ENCODE results near the gene NRP2.

NRP2 gene

DNA sequence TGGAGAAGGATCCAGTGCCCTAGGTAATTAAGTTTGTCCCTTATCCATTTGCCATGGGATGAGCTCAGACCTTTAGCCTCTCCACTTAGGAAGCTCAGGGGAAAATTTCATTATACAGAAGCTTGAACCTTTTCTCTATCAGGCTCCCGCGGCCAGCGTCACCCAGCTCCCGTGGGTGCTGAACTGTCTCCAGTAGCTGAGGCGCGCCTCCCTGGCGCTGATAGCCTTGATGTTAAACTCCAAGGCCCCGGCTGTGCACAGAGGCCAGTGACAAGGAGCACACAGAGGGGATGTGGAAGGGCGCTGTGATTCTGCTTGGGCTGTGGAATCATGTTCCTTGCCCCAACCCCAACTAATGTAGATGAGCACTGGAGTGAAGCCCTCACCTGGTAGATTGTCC lies 50.8 kb downstream of the NRP2 start:
- DNase-seq (ENCODE audit: low read depth), result no peak

DNA sequence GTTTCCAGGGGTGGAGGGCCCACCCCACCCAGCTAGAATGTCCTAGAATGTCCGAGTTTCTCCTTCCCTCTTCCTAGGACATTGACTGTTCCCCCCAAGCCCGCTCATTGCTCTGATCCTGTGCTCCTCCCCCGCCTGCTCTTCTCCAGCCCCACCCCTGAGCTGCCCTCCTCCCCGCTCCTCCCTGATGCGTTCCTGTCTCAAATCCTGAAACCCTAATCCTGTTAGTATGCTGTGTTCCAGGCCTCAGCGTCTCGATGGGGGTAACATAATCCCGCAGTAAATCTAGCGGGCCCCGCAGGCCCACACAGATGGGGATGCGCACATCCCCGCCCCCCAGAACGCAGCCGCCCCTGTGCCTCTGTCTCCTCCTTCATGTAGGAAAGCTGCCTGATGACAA lies 51.3 kb downstream of the NRP2 start:
- no peak for DNase-seq (ENCODE audit: low read depth)

DNA sequence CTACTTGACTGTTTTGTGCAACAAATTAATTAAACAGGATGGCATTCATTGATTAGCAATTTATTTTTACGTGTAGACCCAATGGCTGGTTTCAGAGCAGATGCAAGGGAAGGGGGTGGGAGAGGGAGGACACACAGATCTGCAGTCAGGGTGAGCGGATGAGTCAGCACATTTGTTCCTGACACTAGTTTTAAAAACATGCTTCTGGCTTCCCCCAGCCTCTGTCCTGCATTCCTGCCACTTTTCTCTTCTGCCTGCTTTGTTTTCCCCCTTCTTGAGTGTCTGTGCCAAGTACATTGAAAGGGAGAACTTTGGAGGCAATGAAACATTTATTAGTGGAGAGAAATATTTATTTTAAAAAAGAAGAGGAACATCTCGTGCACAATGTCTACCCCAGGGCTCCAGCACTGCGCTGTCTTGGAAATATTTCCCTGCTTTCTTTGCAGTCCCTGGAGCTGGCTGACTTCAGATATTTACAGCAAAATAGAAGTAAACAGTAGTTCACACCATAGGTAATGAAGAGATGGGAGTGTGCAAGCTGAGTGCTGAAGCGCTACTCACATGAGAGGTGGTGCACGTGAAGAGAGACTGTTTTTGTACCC lies 52.2 kb downstream of the NRP2 start:
- DNase-seq (ENCODE audit: low read depth), result no peak

DNA sequence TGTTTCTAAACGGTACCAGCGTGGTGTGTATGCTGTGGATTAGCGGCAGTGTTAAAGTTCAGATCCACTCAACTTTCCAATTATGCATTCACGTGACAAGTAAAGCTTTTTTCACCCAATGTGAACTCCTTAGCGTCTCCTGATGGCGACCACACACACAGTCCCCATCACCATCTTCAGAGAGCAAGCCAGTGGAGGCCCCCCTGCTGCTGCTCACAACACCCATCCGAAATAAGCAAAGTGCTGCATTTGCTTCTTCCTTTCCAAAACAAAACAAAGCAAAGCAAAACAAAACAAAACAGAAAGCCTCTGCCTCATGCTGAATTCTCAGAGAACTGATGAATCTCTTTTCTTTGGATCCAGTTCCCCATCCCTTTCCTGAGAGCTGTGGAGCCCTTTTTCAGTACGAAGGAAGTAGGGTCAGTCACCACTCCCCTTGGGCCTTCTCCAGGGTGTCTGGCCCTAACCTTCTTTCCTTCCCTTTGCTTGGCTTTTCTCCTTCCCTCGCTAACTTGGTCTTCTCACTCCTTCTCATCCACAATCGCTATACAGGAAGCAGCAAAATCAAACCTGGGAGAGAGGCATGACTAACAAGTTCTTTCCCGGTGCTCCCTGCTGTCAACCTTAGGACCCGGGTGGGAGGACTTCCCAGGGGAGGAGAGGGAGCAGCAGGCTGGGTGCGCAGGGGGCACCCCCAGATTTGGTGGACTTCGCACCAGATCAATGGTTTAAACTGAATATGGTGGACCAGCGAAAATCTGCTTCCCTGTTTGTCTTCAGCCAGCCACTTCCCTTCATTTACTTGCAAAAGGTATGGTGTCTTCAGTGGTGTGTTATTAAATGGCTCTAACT lies 56.0 kb downstream of the NRP2 start:
- no peak for DNase-seq (ENCODE audit: low read depth)

DNA sequence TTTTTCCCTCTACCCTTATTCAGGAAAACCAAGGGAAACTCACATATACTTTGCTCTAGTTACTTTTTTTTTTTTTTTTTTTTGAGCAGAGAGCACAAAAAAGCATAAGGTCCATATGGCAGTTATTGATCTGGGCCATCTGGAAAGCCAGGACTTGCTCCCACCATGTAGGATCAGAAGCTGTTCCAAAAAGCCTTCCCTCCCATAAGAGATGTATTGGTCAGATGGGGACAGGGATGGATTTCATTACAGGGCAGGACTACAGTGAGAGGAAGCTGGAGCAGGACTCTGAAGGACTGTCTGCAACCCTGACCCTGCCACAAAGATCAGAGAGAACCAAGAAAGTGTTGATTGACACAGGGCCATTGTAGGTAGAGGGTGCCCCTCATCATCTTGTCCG lies 57.3 kb downstream of the NRP2 start:
- no peak for DNase-seq (ENCODE audit: low read depth)

DNA sequence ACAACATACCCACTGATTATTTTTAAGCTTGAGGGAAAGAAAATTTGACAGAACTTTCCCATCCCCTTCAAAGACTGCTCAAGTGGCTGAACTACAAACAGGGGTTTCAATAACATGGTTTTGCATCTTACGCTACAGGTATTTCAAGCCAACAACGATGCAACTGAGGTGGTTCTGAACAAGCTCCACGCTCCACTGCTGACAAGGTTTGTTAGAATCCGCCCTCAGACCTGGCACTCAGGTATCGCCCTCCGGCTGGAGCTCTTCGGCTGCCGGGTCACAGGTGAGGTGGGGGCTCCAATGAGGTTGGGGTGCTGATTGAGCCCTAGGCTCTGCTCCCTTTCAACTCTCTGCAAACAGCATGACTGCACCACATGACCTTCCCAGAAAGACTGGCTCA lies 58.1 kb downstream of the NRP2 start:
- DNase-seq (ENCODE audit: low read depth), result no peak

DNA sequence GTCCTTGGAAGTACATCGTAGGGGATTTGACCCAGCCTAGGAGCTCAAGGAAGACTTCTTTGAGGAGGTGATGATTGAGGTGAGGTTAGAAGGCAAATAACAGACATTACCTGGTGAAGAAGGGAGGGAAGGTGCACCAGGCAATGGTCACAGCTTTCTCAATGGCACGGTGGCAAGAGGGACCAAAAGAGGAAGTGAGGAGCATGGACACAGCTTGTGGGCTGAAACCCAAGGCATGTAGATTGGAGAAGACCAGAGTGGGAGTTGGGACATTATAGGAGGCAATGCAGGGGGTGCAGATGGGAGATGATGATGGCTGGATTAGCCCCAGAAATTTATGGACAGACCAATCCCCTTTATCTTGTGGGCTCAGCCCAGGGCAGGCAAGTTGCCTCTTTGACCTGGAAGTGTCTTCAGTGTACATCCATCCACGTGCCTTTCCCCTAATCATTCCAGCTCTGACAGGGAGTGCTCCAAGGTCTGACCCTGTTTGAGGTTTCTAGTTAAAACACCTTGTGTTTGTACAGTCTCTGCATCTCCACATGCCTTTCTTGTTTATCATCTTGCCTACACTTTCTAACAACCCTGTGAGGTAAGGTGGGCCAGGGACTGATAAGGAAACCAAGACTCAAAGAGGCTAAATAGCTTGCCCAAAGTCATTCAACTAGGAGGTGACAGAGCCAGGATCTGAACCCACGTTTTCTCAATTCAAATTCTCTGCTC lies 59.1 kb downstream of the NRP2 start:
- DNase-seq (ENCODE audit: low read depth), result no peak

DNA sequence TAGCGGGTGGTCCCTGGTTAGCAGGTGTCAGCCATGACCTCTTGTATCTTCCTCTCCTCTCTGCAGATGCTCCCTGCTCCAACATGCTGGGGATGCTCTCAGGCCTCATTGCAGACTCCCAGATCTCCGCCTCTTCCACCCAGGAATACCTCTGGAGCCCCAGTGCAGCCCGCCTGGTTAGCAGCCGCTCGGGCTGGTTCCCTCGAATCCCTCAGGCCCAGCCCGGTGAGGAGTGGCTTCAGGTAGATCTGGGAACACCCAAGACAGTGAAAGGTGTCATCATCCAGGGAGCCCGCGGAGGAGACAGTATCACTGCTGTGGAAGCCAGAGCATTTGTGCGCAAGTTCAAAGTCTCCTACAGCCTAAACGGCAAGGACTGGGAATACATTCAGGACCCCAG lies 60.8 kb downstream of the NRP2 start:
- DNase-seq (ENCODE audit: low read depth), result no peak

DNA sequence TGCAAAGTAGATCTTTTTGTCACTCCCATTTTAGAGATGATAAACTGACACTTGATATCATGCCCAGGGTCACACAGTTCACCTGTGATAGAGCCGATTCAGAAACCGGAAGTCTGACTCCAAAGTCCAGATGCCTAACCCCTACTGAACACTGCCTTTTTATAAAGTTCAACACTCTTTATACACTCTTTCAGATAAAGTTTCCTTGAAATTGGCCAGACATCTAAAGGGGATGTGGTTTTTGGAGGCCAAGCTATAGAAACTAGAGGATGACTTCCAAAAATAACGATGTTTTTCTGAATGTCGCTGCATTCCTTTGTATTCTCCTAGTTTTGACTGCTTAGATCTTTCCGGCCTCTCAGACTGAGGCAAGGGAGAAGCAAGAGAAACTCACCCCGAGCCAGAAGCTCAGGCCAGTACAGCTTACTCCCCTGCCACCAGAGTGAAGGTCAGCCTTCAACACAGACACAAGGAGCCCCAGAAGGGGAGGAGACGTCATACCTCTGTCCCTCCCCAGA lies 61.8 kb downstream of the NRP2 start:
- DNase-seq (ENCODE audit: low read depth), result no peak

DNA sequence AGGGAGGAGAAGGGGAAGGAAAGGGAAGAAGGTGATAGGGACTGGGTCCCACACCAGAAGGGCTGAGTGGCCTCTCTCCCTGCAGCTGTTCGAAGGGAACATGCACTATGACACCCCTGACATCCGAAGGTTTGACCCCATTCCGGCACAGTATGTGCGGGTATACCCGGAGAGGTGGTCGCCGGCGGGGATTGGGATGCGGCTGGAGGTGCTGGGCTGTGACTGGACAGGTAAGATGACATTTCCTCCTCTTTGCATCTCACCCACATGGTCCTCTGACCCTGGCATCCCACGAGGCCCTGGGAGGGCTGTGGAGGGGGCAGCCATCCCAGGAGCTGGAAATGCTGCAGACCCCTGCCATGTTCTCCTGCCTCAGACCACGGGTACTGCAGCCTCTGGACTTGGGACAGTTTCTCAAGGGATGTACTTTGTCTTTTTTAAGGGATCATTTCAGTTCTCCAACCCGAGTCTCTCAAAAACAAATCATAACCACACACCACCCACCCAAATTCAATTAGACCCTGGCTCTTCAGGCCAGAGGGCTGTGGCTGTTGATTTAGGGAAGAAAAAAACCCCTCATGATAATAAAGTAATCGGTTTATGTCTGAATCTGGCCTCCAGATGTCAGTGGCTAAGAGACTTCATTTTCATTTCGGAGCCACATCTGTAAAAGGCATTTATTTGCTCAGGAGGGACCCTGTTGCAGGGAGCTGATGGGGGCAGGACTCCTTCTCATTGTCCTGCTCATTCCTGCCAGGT lies 63.5 kb downstream of the NRP2 start:
- no peak for DNase-seq (ENCODE audit: low read depth)

DNA sequence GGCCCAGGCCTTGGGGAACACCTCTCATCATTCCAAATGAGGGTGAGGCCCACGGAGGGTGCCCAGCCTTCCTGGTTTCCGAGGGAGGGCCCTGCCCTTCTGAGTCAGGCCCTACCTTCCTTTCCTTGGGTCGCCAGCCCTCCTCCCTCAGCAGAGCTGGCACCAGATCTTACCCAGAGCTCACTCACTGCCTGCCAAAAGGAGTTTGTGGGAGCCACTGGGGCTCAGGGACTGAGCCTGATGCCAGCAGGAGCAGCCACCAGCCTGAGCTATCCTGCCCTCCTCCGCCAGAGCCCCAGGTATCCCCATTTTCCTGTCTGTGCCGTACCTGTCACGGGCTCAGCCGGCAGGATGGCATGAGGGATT lies 64.1 kb downstream of the NRP2 start:
- no peak for DNase-seq (ENCODE audit: low read depth)

DNA sequence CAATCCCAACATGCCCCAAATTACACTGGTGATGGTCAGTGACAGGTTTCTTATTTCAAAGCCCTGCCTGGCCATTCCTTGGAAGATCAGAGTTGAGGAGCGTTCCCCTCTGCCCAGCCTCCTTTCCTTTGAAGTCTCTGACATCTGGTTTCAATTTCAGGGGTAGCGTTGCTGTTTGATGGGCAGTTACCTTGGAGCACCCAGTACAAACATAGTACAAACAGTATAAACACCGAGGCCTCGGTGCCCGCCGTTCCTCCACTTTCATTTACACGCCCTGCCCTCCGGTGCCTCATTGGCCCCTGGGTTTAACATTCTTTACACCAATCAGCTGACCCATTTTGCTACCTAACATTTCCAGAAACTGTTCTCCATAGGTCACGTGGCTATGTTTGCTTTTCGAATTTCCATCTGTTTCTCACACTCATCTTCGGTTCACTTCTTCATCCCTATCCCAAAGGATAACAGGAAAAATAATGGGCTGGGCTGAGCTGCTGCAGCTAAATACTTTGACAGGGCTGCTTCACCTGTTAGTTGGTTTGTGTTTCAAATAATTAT lies 65.6 kb downstream of the NRP2 start:
- DNase-seq (ENCODE audit: low read depth), result no peak

DNA sequence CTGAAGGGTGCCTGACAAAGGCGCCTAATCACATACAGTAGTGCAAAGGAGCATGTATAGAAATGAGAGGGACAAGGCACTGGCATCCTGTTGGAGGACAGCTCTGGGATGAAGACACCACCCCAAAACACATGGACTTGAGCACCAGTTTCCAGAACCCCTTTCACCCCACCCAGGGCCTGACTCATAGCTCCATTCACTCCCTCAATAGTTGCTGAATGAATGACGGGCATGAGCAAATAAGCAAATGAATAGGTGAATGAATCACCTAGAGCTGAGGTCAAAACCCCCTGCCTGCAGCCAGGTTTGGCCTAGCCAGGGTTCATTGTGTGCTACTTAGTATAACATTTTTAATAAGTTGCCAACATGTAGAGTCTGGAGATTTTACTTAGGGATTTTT lies 66.3 kb downstream of the NRP2 start:
- no peak for DNase-seq (ENCODE audit: low read depth)

DNA sequence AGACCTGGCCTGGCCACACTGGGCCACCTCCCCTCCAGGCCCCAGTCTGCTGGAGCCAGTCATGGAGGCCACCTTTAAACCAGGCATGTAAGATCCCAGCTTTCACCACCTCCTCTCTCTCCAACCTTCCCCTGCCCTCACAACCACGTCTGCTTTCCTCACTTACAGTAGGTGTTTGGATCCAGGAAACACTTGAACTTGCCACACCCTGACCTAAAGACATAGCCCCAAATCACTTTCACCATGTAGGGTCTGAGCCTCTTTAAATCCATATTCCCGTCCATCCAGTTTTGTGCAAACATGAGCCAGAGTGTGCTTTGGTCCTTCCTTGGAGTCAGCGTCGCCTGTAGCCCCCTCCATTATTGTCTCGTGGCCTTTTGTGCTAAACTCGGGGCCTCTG lies 66.8 kb downstream of the NRP2 start:
- DNase-seq (ENCODE audit: low read depth), result no peak

DNA sequence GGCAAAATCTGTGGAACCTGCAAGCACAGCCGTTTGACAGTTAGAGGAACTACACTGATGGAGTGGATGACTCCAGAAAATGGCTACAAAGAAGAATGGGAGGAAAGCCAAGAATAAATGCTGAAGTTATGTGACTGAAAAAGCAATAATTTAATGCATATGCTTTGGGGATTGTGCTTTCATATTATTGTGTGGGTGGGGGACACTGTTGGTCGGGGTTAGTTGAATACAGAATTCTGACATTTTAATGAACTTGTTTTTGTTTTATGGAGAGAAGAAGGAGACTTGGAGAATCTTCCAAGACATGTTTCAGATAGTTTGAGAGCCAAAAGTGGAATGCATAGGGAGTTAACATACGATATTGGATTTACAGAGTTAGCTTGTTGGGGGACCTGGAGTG lies 68.5 kb downstream of the NRP2 start:
- DNase-seq (ENCODE audit: low read depth), result no peak

DNA sequence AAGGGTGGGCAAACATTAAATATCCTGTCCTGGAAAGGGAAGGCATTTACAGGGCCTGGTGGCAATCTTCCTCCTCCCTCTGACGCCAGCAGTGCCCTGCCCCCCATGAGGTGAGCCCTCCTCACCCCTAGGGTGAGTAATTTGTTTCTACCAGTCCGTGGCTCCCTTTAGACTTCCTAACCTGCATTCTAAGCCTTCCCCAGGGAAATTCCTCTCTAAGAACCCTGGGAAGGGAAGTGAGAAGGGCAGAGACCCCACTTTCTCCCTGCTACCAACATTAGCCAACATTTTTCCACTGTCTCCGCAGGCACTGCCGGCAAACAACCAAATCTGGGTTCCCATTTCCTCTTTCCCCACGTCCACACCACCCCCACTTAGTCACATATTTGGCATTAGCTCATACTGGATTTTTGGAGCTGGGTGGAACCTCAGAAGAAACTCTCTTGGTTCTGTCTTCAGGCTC lies 69.3 kb downstream of the NRP2 start:
- DNase-seq (ENCODE audit: low read depth), result no peak

DNA sequence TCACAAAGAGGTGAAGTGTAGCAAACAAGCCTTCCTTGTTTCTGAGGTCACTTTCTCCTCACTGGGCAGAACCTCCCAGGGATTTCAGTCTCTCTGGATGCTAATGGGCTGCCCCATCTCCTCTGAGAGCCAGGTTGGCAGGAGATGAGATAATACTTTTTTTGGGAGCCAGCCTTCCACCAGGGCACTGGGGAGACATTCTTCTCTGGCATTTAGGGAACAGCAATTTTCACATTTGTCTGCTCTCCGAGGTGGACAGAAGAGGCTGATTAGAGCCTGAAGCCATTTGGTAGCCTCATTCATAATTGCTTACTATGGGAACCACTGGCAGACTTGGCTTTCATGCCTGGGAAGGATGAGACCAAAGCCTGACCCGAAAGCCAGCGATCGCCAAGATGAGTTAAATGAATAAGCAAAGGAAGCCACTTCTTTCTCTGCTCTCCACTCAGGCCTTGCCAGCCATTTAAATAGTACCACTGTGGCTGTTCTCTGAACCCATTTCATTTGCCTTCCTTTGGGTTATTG lies 70.1 kb downstream of the NRP2 start:
- DNase-seq (ENCODE audit: low read depth), result no peak

DNA sequence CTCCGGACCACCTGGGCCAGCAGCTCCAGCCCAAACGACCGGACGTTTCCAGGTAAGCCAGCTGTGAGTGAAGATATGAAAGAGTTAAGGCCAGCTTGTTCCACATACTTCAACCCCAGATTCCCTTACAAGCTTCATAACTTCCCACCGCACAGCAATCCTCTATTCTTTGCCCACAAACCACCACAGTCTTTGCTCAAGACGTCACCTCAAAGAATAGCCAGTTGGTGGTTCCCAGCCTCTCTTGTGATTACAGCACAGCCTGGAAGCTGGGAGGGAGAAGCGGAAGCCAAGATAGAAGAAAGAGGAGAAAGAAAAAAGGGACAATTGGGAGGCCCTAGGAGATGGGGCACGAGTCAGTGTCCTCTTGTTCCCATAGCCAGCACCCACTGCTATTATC lies 70.6 kb downstream of the NRP2 start:
- no peak for DNase-seq (ENCODE audit: low read depth)

DNA sequence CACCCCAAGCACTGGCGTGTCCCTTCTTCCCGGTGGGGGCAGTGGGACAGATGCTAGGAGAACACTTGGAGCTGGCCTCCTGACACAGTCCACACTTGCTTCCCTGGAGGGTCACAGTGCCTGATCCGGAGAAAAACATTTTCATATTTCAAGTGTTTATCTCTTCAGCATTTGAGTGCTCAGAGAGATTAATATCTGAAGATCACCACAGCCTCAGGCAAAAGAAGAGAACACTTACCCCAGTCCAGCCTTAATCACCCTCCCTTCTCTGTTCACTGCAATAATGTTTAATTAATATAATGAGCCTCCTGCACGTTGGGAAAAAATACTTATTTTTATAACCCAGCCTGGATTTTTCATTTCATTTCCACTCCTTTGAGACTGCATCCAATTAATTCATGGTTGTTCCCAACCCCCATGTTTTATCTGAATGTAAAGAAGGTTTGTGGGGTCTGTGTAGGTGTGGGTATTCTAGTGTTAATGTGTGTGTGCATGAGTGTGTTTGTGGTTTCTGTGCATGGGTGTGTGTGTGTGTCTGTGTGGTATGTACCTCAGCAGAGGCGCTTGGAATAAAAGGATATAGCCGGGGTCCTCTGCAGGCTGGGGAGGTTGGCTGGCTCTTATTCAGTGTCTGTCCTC lies 72.1 kb downstream of the NRP2 start:
- no peak for DNase-seq (ENCODE audit: low read depth)

DNA sequence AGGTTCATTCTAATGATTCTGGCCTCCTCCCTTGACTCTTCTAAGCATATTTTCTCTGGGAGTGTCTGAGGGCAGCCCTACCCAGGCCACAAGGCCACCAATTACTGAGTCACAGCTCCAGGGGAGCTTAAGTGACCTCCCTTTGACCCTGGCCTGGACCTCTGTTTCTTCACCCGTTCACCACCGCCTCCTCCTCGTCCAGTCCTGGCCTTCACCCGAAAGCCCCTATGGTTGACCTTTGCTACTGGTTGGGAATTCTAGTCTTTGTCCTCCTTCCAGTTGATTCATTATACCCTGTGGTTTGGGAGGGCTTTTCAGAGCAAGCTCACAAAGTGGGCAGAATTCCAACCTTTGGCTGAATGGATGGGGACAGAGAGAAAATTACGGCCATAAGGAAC lies 72.6 kb downstream of the NRP2 start:
- DNase-seq (ENCODE audit: low read depth), result no peak

DNA sequence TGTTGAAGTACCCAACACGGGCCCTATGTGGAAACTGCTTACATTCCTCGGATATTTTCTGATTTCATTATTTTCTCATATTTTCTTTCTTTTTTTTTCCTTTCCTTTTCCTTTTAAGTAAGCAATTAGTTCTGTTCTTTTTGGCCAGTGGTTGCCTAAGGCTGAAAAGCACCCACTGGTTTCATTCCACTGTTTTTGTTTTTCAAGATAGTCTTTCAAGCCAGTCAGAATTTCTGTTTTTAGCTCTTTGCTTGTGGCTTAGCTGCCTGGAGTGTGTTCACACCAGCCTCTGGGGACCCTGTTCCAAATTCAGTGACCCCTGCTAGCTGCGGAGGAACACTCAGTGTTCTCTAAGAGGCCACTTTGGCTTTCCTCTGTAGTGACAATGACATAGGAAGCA lies 73.6 kb downstream of the NRP2 start:
- DNase-seq (ENCODE audit: low read depth), result no peak

Data from stimulated activated CD8-positive, alpha-beta memory T cell treated with anti-CD3 and anti-CD28 coated beads, Interleukin-7, amount 100 ng/mL, for 24 hours (primary cell).